A549 (cell line): Measurements from ENCODE around the gene BBX.

ENCODE experiments used
- CEBPB ChIP-seq, 2 experiments: fragments of >200 bp in 1 of 2; sonication (Bioruptor Twin) in 1 of 2; formaldehyde crosslinking in 1 of 2; IDR thresholded peaks; 2 replicates each; pipeline ENCODE4 v1.6.1; 2012 to 2016
- CTCF ChIP-seq: fragments of >200 bp; sonication (Bioruptor Twin); formaldehyde crosslinking; IDR thresholded peaks from 3 replicates; pipeline ENCODE4 v1.5.1; 2016
- JUNB ChIP-seq: fragments of >200 bp; sonication (Bioruptor Twin); formaldehyde crosslinking; IDR thresholded peaks from 2 replicates; pipeline ENCODE4 v1.6.1; 2016
- RAD21 ChIP-seq, 2 experiments: fragments of >200 bp in 1 of 2; sonication (Bioruptor Twin) in 1 of 2; formaldehyde crosslinking in 1 of 2; IDR thresholded peaks in 1 of 2; conservative IDR thresholded peaks in 1 of 2; 2 replicates in 1 of 2; 3 replicates in 1 of 2; pipeline ENCODE4 v1.6.1; 2012 to 2018; ENCODE audit warnings: inconsistent platforms in 1 of 2
- REST ChIP-seq: fragments of 200-600 bp; sonication (generic); IDR thresholded peaks from 2 replicates; pipeline ENCODE4 v1.6.1; 2016; ENCODE audit warnings: antibody characterized with exemption, mild to moderate bottlenecking, moderate library complexity
- RNF2 ChIP-seq: fragments of 200-600 bp; sonication (generic); IDR thresholded peaks from 2 replicates; pipeline ENCODE4 v1.6.1; 2016; ENCODE audit warnings: low read depth, mild to moderate bottlenecking, antibody characterized with exemption, moderate library complexity, borderline replicate concordance

- TF ChIP-seq CTCF: peak; percentile 77
- TF ChIP-seq JUNB: no peak
- no peak for TF ChIP-seq REST
- peak; percentile 69 to 73 for TF ChIP-seq RAD21 (conservative IDR thresholded peaks at IDR 0.05 in 1 of 2, IDR thresholded peaks at IDR 0.05 in 1 of 2)
- TF ChIP-seq CEBPB (IDR thresholded peaks at IDR 0.05): no peak
- TF ChIP-seq RNF2: no peak
These were observed 51.9 kb downstream of the BBX start for GRCh38 chr3:107574650-107575049.
